ENCODE measurements around the gene VPS4A.

DNA sequence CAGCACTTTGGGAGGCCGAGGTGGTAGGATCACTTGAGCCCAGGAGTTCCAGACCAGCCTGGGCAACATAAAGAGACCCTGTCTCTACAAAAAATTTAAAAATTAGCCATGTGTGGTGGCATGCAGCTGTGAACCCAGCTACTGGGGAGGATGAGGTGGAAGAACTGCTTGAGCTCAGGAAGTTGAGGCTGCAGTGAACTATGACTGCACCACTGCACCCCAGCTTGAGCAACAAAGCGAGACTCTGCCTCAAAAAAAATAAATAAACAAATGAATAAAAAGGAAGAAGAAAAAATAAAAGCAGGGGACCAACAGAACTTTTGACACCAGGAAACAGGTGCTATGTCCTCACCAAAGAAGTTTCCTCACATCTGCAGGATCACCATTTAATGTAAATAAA, 60.4 kb downstream of the VPS4A start:
- TF ChIP-seq CTCF (IDR thresholded peaks at IDR 0.05) (no peak), POLR2A (IDR thresholded peaks at IDR 0.05) (no peak)

Data from heart left ventricle (tissue), 13 donors.